GM21717 (cell line): ENCODE data around the gene ZNF333.

Source experiments
- ATAC-seq: cut with Tn5 transposase; IDR thresholded peaks from one replicate; pipeline ENCODE4 v1.9.1; 2021; ENCODE audit warnings: mild to moderate bottlenecking, moderate library complexity; ENCODE audit not compliant: unreplicated experiment

ZNF333 gene

DNA sequence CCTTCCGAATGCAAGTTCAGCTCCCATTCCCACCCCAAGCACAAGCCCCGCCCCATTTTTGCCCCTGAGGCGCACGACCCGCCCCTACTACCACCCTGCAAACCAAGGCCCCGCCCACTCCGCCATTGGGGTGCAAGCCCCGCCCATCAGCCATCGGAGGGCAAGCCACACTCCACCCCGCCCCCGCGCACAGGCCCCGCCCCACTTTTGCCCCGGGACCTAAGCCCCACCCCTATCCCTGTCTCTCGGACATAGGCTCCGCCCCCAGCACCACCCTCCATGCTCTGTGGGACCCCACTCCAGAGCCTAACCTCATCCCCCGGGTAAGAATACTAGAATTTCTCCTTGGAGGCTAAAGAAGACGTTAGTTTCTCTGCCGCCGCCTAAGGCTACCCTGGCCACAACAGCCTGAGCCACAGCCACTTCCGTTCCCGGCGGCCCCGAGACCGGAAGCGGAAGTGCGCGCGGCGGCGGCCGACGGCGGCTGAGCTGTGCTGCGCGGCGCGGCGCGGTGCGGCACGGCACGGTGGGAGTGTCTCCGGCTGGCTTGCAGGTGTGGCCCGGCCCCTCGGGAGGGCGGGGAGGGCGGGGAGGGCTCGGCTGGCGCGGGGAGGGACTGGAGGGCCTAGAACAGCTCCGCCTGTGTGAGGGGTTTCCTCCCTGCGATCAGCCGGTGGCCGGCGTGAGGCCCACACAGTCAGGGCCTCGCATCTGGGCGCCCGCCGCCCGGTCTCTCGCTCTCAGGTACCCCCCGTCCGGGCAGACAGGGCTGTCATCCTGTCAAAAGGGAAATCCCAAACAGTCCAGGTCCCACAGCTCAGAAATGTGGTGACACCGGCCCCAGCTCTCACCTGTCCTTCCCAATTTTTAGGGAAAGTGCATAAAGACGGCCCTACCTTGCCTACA, at the start of gene ZNF333:
Gene ZNF333, plus strand, starts transcription at position 451 of the 906 bp plus-strand sequence. CDS start 3,444 bp downstream, outside the sequence.
- peak; percentile 80 for ATAC-seq

DNA sequence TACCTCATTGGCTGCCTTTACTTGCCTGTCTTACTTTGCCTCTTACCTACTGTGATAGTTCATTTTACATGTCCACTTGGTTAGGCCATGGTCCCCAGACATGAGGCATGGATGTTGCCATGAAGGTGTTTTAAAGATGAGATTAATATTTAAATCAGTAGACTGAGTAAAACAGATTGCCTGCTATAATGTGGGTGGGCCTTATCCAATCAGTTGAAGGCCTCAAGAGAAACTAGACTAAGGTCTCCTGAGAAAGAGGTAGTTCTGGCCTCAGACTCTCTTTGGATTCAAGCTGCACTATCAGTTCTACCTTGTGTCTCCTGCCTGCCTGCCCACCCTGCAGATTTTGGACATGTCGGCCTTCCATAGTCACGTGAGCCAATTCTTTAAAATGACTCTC, 41.3 kb upstream of the ZNF333 start:
- no peak for ATAC-seq

DNA sequence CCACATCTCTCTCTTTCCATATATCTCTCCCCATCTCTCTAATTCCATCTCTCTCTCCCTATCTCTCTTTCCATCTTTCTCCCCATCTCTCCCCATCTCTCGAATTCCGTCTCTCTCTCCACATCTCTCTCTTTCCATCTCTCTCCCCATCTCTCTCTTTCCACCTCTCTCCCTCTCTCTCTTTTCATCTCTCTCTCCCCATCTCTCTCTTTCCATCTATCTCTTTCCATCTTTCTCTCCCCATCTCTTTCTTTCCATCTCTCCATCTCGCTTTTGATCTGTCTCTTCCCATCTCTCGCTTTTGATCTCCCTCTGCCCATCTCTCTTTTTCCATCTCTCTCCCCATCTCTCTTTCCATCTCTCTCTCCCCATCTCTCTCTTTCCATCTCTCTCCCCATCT, 40.8 kb upstream of the ZNF333 start:
- ATAC-seq: no peak

DNA sequence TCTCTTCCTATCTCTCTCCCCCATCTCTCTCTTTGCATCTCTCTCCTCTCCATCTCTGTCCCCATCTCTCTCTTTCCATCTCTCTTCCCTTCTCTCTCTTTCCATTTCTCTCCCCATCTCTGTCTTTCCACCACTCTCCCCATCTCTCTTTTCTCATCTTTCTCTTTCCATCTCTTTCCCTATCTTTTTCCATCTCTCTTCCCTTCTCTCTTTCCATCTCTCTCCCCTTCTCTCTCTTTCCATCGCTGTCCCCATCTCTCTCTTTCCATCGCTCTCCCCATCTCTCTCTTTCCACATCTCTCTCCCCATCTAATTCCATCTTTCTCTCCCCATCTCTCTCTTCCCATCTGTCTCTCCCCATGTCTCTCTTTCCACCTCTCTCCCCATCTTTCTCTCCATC, 39.7 kb upstream of the ZNF333 start:
- no peak for ATAC-seq

DNA sequence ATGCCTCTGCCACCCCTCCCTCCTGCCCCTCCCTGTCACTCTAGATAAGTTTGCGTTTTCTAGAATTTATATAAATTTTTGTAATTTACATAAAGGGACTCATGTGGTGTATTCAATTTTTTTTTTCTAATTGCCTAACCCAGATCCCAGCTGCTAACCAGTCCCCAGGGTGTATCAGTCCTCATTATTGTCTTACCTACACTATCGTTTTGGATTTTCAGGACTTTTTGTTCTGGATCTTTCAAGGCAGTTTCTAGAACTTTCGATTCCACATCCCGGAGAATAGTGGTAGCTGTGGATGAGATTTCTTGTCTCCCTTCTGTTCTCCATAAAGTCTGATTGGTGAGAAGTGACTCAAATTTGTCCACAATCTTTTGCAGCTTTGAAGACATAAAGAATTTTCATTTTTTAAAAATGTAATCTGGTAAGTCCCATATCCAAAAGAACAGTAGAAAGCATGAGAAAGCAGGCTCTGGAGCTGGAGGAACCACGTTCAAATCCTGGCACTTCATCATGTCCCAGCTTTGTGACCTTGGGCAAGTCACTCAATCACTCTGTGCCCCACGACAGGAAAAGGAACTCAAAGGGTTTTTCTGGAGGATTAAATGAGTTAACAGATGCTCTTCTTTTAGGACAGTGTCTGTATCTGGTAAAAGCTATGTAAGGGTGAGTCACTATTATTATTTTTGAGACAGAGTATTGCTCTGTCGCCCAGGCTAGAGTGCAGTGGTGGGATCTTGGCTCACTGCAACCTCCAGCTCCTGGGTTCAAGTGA, 34.9 kb upstream of the ZNF333 start:
- no peak for ATAC-seq

DNA sequence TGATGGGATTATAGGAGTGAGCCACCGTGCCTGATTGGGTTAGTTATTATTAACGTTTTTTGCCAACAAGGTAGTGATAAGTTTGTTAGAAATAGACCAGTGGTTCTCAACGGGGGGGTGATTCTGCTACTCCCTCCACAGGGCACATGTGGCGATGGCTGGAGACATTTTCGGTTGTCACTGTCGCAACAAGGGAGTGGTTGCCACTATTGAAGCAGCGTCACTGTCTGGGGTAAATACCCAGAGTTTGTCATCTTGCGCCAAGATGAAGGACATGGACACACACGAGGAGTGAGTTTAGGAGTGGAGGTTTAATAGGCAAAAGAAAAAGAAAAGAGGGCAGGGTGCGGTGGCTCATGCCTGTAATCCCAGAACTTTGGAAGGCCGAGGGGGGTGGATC, 34.1 kb upstream of the ZNF333 start:
- ATAC-seq: no peak

DNA sequence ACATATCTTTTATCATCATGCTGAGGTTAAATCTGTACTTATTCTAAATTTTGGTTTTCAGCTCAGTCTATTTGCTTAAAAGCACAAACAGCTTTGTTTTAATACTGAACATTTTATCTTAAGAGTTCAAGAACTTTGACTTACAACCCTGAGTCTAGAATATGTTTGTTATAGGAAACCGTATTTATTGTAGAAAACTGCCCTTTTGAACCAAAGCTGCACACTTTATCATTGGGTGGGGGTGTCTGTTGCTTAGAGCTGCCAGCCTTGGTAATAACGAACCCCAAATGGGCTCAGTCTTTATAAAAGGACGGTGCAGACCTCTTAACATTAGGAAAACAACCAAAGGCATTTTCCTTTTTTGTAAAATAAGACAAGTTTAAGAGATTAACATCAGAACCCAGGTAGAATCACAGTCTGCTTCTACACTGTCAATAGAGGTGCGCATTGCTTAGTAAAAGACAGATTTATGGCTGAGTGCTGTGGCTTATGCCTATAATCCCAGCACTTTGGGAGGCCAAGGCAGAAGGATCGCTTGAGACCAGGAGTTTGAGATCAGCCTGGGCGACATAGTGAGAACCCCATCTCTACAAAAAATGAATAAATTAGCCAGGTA, 29.9 kb upstream of the ZNF333 start:
- no peak for ATAC-seq

DNA sequence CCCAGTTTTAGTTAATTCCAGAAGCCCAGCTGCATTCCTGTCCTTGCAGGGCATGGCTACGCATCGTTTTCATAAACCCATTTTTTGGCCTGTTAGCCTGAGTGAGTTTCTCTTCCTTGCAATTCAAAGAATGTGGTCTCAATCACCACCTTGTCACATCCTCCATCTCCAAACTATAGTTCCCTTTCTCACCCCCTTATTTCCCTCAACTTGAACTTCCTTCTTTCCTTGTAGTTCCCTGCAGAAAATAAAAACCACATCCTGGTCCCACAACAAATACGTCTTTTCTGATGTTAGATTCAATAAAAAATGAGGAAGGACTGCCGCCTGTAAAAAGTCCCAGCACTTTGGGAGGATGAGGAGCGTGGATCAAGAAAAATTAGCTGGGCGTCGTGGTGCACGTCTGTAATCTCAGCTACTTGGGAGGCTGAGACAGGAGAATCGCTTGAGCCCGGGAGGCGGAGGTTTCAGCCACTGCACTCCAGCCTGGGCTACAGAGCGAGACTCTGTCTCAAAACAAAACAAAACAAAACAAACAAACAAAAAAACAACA, 28.4 kb upstream of the ZNF333 start:
- ATAC-seq: no peak

DNA sequence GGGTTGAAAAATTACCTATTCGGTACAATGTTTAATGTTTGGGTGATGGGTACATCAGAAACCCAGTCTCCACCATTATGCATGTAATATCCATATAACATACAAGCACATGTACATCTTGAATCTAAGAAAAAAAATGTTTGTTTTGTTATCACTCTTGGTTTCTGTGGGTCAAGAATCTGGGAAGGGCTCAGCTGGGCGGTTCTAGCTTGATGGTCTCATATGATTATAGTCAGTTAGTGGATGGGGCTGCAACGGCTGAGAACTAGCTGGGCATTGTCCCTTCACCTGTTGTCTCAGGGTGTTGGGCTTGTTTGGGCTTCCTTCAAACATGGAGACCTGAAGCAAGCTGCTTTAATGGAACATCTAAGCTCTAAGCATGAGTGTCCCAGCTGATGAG, 19.9 kb upstream of the ZNF333 start:
- no peak for ATAC-seq

DNA sequence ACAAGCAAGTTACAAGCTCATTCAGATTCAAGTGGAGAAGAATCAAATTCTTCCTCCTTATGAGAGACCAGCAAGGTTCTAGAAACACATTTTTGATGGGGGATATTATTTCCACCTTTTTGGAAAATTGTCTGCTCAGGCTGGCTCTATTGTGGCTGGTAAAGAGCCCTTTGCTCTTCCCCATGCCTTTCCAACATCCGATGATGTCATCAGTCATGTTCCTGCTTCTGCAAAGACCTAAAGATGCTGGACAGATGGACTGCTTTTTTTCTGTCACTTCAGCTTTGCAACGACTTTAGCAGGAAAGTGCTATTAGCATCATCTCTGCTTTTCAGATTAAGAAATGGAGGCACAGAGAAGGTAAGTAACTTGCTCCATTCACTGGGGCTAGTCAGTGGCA, 19.4 kb upstream of the ZNF333 start:
- ATAC-seq: no peak

DNA sequence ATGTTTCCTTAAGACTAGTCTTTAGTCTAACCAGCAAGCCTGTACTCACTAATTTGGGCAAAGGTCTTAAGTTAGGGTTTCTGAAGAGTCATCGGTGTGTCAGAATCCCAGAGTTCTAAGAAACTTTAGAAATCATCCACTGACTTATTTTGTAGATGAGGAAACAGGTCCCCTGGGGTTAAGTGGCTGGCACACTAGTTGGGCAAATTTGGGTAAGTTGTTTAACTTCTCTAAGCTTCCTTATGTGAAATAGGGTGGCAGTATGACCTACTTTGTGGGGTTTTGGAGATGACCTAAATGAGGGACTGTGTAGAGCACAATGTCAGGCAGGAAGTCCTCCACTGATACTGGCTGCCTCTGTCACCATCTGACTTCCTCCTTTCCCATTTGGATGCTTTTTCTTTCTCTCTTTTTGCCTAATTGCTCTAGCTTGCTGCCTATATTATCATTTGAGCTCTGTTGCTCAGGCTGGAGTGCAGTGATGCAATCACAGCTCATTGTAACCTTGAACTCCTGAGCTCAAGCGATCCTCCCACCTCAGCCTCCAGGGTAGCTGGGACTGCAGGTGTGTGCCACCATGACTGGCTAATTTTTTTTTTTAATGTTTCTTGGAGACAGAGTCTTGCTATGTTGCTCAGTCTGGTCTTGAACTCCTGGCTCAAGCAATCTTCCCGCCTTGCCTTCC, 17.5 kb upstream of the ZNF333 start:
- ATAC-seq: no peak

DNA sequence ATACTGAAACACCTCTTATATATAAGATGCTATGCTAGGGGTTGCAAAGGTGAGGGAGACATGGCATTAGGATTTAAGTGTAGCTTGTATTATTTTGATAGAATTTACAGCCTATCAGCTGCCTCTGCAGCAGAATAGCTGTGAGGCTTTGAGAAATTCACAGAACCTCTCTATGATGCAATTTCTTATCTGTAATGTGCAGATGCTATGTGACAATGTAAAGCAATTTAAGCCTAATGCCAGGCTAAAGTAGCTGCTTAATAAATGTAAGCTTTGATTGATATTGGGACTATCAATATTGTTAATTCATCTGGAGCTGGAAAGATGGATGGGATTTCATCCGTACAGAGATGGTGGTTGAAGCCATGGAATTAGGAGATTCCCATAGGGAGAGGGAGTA, 16.8 kb upstream of the ZNF333 start:
- ATAC-seq: no peak

DNA sequence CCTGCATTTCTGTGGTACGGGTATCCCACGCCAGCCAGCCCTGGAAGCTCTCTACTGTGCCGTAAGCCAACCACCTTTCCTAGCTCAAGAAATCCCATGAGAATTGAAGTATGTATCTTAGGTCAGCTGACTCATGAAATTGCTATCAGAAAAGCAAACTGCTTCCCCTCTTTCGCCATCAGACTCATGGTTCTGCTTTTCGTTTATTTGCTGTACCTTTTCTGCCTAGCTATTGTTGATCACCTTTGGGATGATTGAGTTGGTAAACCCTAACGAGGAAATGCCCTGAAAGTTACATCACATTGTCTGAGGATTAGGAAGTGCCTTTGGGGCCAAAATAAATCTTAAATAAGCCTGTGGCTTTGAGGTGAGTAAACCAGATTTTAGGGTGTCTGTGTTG, 15.1 kb upstream of the ZNF333 start, which contains the start of gene ADGRE3:
Gene ADGRE3, minus strand, starts transcription at position 81 of the 400 bp plus-strand sequence. Its CDS starts 74 bp downstream, at position 7.
- ATAC-seq: no peak

DNA sequence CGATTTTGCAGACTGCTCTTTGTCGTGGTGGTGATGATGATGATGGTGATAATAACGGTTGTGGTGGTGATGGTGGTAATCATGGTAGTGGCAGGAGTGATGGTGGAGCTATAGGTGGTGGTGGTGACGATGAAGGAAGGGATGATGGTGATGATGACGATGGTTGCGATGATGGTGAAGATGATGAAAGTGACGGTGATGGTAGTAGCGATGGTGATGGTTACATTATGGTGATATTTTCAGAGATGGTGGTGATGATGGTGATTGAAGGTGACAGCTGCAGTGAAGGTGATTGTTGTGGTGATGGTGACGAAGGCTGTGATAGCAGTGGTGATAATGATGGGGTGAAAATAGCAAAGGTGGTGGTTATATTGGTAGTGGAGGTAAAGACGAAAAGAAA, 13.1 kb upstream of the ZNF333 start:
- ATAC-seq: no peak

DNA sequence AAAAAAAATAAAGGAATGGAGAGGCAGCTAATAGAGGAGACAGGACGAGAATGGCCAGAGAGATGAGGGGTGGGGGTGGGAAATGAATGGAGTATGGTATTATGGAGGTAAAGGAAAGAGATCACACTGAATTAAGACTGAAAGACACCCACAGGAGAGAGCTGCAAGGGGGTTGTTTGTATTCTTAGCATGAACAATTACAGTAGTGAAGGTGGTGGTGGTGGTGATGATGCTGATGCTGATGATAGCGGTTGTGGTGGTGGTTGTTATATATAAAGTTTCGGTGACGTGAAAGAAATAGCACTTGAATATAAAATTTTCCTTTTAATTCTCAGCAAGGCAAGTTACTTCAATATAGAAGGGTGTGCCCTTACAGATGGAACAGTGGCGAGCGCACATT, 12.4 kb upstream of the ZNF333 start:
- ATAC-seq: no peak

DNA sequence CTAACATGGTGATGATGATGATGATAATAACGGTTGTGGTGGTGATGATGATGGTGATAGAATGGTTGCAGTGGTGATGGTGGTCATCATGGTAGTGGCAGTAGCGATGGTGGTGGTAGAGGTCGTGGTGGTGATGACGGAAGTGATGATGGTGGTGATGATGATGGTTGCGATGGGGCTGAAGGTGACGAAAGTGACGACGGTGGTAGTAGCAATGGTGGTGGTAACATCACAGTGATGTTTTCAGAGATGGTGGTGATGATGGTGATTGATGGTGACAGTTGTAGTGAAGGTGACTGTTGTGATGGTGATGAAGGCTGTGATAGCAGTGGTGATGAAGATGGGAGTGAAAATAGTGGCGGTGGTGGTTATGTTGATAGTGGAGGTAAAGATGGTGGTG, 11.6 kb upstream of the ZNF333 start:
- no peak for ATAC-seq

DNA sequence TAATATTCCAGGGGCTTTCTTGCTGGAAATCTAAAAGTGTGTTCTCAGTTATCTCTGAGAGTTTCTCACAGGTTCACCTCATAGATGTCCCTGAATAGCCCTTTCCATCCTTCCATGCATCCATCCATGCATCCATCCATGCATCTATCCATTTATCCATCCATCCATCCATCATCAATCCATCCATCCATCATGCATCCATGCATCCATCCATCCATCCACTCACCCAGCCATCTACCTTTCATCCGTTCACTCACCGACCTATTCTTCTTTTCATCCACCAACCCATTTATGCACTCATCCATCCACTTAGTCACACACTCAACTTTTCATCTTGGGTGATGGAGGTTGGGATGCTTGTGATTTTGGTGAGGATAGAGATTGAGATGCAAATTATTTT, 7.8 kb upstream of the ZNF333 start:
- no peak for ATAC-seq

DNA sequence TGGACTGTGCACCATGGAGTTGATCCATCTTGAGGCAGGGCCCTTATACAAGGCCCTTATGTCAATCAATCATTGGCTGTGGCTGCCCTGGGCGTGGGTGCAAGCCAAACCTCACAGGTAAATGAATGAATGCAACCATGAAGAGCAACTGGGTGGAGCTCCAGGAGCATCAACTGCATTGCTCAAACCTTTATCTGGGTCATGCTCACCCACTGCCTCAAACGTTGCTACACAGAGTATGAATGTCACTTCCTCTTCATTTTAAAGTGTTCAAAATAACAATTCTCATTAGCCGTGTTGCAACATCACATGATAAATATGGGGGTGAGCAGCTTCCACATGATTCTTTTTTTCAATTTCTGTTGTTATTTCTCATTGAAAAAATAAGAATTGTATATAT, 6.4 kb upstream of the ZNF333 start:
- ATAC-seq: no peak

DNA sequence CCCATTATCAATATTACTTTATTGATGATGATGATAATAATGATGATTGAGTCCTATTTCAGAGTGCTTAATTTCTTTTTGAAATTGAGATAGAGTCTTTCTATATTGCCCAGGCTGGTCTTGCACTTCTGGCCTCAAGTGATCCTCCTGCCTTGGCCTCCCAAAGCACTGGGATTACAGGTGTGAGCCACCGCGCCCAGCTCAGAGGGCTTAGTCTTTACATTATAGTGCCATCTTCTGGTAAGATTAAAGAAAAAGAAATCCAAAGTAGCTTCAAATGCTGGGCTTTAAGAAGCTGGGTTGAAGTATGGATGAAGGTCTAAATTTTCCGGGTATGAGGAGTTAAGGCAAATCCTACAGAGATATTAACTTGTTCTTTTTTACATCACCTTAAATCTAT, 3.4 kb upstream of the ZNF333 start:
- no peak for ATAC-seq

DNA sequence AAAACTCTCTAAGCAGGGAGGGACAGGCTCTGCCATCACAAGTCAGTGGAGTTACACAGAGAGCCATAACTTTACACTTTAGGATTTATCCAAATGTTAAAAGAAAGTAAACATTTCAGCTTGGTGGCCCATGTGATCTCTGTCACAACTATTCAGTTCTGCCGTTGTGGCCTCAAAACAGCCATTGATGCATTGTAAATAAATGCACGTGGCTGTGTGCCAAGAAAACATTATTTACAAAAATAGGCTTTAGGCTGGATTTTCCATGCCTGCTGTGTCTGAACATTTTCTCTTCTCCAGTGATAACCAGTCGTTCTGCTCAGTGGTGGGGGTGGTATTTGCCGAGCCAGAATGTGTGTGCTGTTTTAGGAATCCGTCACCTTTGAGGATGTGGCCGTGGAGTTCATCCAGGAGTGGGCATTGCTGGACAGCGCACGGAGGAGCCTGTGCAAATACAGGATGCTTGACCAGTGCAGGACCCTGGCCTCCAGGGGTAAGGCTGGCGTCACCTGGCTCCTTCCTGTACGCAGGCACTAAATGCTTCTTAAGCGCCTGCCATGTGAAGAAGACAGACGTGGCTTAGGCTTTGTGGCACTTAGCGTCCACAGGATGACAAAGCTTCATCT, 4.9 kb downstream of the ZNF333 start:
- no peak for ATAC-seq
